B cell (primary cell): ENCODE measurements around the gene AP1M2. TPM values are rescaled to one million over a fixed set of nuclear protein-coding genes. Genes with fewer than 3 reads are reported as not detected.

ENCODE experiments used
- ATAC-seq: fragments of 200-7000 bp; cut with Tn5 transposase; one replicate; pipeline ENCODE4 v1.10.0; 2021; ENCODE audit warnings: low read depth, mild to moderate bottlenecking, moderate number of reproducible peaks, moderate library complexity
- CTCF ChIA-PET: fragments of 350-600 bp; sonication (Branson Sonifier 250); formaldehyde crosslinking; loops from one replicate; lab custom pipeline; 2021; ENCODE audit warnings: antibody characterized with exemption, inconsistent platforms; lab: Charles Lee
- POLR2A ChIA-PET: fragments of 350-600 bp; sonication (Branson Sonifier 250); formaldehyde crosslinking; loops from one replicate; lab custom pipeline; 2021; ENCODE audit warnings: antibody characterized with exemption; lab: Charles Lee
- DNase-seq: peaks from one replicate; pipeline ENCODE4 v3.0.0; 2013
- H2AFZ ChIP-seq: 2 replicates; pipeline ENCODE4 v1.6.1; 2012; ENCODE audit warnings: mild to moderate bottlenecking, low read depth, low read length; ENCODE audit not compliant: insufficient read depth, poor library complexity, severe bottlenecking
- H3K27ac ChIP-seq, 2 donors: 1 replicate in 1 of 2; 2 replicates in 1 of 2; pipeline ENCODE4 v1.5.1; 2012 to 2013; ENCODE audit warnings: low read length in 2 of 2, mild to moderate bottlenecking in 2 of 2, moderate library complexity in 1 of 2
- H3K27me3 ChIP-seq, 4 experiments: fragments of 200-600 bp in 1 of 4; sonication (generic) in 1 of 4; replicated peaks in 1 of 4; 1 replicate in 2 of 4; 2 replicates in 2 of 4; pipeline versions ENCODE4 v1.6.1 to v1.7.0; 2013 to 2016; ENCODE audit warnings: low read length in 3 of 4, mild to moderate bottlenecking in 2 of 4, mixed read lengths in 1 of 4, moderate library complexity in 1 of 4; ENCODE audit not compliant: insufficient read depth in 4 of 4, control insufficient read depth in 3 of 4; ENCODE audit errors: control extremely low read depth in 1 of 4
- H3K36me3 ChIP-seq, 2 experiments: replicated peaks in 1 of 2; 1 replicate in 1 of 2; 2 replicates in 1 of 2; pipeline versions ENCODE4 v1.6.1 to v1.7.1; 2013; ENCODE audit warnings: low read length in 1 of 2; ENCODE audit not compliant: insufficient read depth in 2 of 2, control insufficient read depth in 1 of 2; ENCODE audit errors: control extremely low read depth in 1 of 2, extremely low read depth in 1 of 2
- H3K4me1 ChIP-seq, 2 donors: fragments of 200-600 bp in 1 of 2; sonication (generic) in 1 of 2; 1 replicate in 1 of 2; 2 replicates in 1 of 2; pipeline versions ENCODE4 v1.5.1 to v1.6.1; 2013 to 2017; ENCODE audit warnings: low read length in 2 of 2; ENCODE audit not compliant: control insufficient read depth in 2 of 2, insufficient read depth in 2 of 2
- H3K4me2 ChIP-seq: replicated peaks from 2 replicates; pipeline ENCODE3; 2012; ENCODE audit warnings: mild to moderate bottlenecking, low read depth, low read length; ENCODE audit not compliant: poor library complexity, severe bottlenecking
- H3K4me3 ChIP-seq, 5 experiments: fragments of 200-600 bp in 1 of 5; sonication (generic) in 1 of 5; 1 replicate in 3 of 5; 2 replicates in 2 of 5; pipeline versions ENCODE4 v1.5.1 to v1.7.0; 2011 to 2016; ENCODE audit warnings: low read length in 4 of 5, mild to moderate bottlenecking in 4 of 5, low read depth in 2 of 5, control low read depth in 1 of 5, moderate library complexity in 1 of 5; ENCODE audit not compliant: insufficient read depth in 1 of 5; ENCODE audit errors: control extremely low read depth in 1 of 5, extremely low read depth in 1 of 5
- H3K79me2 ChIP-seq: fragments of 200-600 bp; sonication (generic); one replicate; pipeline ENCODE4 v1.6.0; 2016; ENCODE audit warnings: low read length; ENCODE audit not compliant: control insufficient read depth, insufficient read depth
- H3K9ac ChIP-seq: fragments of 200-600 bp; sonication (generic); 2 replicates; pipeline ENCODE4 v1.6.1; 2017; ENCODE audit warnings: mild to moderate bottlenecking, low read length, moderate library complexity
- H3K9me3 ChIP-seq, 3 donors: one replicate each; pipeline versions ENCODE4 v1.6.1 to v1.7.1; 2013; ENCODE audit warnings: low read length in 2 of 3; ENCODE audit not compliant: control insufficient read depth in 2 of 3, insufficient read depth in 1 of 3; ENCODE audit errors: control extremely low read depth in 1 of 3
- H4K20me1 ChIP-seq: 2 replicates; pipeline ENCODE4 v1.6.0; 2012; ENCODE audit warnings: mild to moderate bottlenecking, low read length; ENCODE audit not compliant: insufficient read depth, control insufficient read depth, poor library complexity, severe bottlenecking
- H3K27ac Mint-ChIP-seq: one replicate; pipeline ENCODE4 v1.8.0; 2021; ENCODE audit warnings: mixed read lengths
- H3K27me3 Mint-ChIP-seq: one replicate; pipeline ENCODE4 v1.8.0; 2021; ENCODE audit warnings: mixed read lengths
- H3K4me1 Mint-ChIP-seq: one replicate; pipeline ENCODE4 v1.8.0; 2021; ENCODE audit warnings: mixed read lengths
- H3K4me3 Mint-ChIP-seq: one replicate; pipeline ENCODE4 v1.8.0; 2021; ENCODE audit warnings: mixed read lengths
- H3K9me3 Mint-ChIP-seq: one replicate; pipeline ENCODE4 v1.8.0; 2022; ENCODE audit warnings: mixed read lengths; ENCODE audit not compliant: insufficient read depth
- EZH2 ChIP-seq: IDR thresholded peaks from 2 replicates; pipeline ENCODE4 v1.6.1; 2012; ENCODE audit warnings: borderline replicate concordance, low read depth, mild to moderate bottlenecking, moderate library complexity, low read length; ENCODE audit not compliant: insufficient read depth, poor library complexity, severe bottlenecking
- WGBS: methylation state at CpG from one replicate; pipeline ENCODE4 v1.1.5; 2013; ENCODE audit warnings: missing lambda C conversion rate; ENCODE audit not compliant: insufficient coverage; 5-methylcytosine and 5-hydroxymethylcytosine counted together
- intact Hi-C: fragments of 100-400 bp; cut with micrococcal nuclease; formaldehyde crosslinking; loops from one replicate; pipeline ENCODE4 v1.10.0; 2022
- polyA plus RNA-seq: library from polyadenylated mRNA; depleted of rRNA; stranded (reverse); fragments of >200 nt; gene quantifications from 2 replicates; pipeline ENCODE4 v1.2.3, GENCODE V29; 2012
- total RNA-seq, 2 donors: library from RNA; stranded (reverse); fragments of 120-200 nt in 1 of 2; gene quantifications; 1 replicate in 1 of 2; 2 replicates in 1 of 2; pipeline versions ENCODE4 v1.2.3 to v1.2.4, GENCODE V29; 2013 to 2022
- TF ChIP-seq, protein P1 (sequence below): fragments of 200-600 bp; IDR thresholded peaks from one replicate; pipeline ENCODE4 v1.8.0; 2022; ENCODE audit warnings: antibody characterized with exemption, mild to moderate bottlenecking

Gene AP1M2
- total and polyA plus RNA-seq, 2 donors (not counting 1 experiment from before 2014, with no cell fraction given), result not detected

DNA sequence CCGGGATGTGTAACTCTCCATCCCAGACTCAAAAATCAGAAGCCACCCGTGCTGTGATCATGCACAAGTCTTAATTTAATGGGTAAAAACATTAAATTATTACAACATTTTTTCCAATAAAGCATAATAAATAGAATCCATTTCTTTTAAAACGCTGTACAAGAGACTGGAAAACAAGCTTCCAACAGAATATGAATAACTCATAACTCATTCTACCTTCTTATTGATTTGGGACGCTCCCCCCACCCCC is 20.8 kb downstream of the AP1M2 start:
- Histone ChIP-seq H4K20me1 (peaks cover 39% of the 10 kb centered on the region), H3K9ac (peak overlapping the region; percentile 85), H3K27ac (peak overlapping the region; percentile 87 to 88), H3K36me3 (peaks cover 2 to 13% of the 10 kb centered on the region in 2 experiments), H3K4me3 (peak overlapping the region; percentile 92 to 99 (median 97)), H3K27me3 (no peaks in the 10 kb centered on the region), H3K4me1 (peaks cover 28 to 41% of the 10 kb centered on the region in 2 donors), H2AFZ (no peak overlapping the region), H3K4me2 (peak overlapping the region; percentile 82), H3K79me2 (peaks cover 47% of the 10 kb centered on the region), H3K9me3 (no peaks in the 10 kb centered on the region)
- ATAC-seq (no peak), DNase-seq (no peak)
- intact Hi-C loops, result loop anchor here (1.0 to 5.0 kb wide), 4 partner anchors 23 to 149 kb away; partner anchors contain the start of genes ATG4D and ILF3
- CTCF ChIA-PET, result interaction anchor here (0.8 to 12.0 kb wide), 12 partner anchors 10 to 296 kb away, joined by 3 to 102 read pairs (median 4); partner anchors contain the start of gene CDC37
- POLR2A ChIA-PET, result interaction anchor here (0.6 to 2.2 kb wide), 12 partner anchors 10 to 269 kb away, joined by 3 to 26 read pairs (median 6); partner anchors contain the start of genes ATG4D and KEAP1
- H3K4me3 Mint-ChIP-seq, result peak overlapping the region; percentile 95
- peaks cover 44% of the 10 kb centered on the region for H3K4me1 Mint-ChIP-seq
- H3K27me3 Mint-ChIP-seq, result no peaks in the 10 kb centered on the region
- 0% methylated on average over 3 of the region's 4 CpGs for WGBS
- no peaks in the 10 kb centered on the region for H3K9me3 Mint-ChIP-seq
- peak overlapping the region; percentile 96 for H3K27ac Mint-ChIP-seq
- TF ChIP-seq, protein P1, sequence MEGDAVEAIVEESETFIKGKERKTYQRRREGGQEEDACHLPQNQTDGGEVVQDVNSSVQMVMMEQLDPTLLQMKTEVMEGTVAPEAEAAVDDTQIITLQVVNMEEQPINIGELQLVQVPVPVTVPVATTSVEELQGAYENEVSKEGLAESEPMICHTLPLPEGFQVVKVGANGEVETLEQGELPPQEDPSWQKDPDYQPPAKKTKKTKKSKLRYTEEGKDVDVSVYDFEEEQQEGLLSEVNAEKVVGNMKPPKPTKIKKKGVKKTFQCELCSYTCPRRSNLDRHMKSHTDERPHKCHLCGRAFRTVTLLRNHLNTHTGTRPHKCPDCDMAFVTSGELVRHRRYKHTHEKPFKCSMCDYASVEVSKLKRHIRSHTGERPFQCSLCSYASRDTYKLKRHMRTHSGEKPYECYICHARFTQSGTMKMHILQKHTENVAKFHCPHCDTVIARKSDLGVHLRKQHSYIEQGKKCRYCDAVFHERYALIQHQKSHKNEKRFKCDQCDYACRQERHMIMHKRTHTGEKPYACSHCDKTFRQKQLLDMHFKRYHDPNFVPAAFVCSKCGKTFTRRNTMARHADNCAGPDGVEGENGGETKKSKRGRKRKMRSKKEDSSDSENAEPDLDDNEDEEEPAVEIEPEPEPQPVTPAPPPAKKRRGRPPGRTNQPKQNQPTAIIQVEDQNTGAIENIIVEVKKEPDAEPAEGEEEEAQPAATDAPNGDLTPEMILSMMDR, result no peak
- TF ChIP-seq EZH2, result no peak

GRCh38 chr19:10565567-10566407 is 21.3 kb downstream of the AP1M2 start, which contains the start of gene KRI1:
Gene KRI1, minus strand, starts transcription at chr19:10566010. Its CDS starts 11 bp downstream, at chr19:10565999.
- H3K9me3 ChIP-seq, result no peaks in the 10 kb centered on the region
- Mint-ChIP-seq H3K4me3 (peak within 1 kb of the TSS; percentile 95), H3K27me3 (no peaks in the 10 kb centered on the region), H3K4me1 (peaks cover 44% of the 10 kb centered on the region), H3K9me3 (no peaks in the 10 kb centered on the region), H3K27ac (peak within 1 kb of the TSS; percentile 96)
- under 1% methylated on average over 91 of the region's 94 CpGs for WGBS
- H3K27ac ChIP-seq, result peak within 1 kb of the TSS; percentile 87 to 88
- ChIA-PET CTCF (interaction anchor here (0.8 to 12.0 kb wide), 10 partner anchors 10 to 296 kb away, joined by 3 to 102 read pairs (median 4); partner anchors contain the start of gene CDC37), POLR2A (interaction anchor here (0.6 to 2.2 kb wide), 12 partner anchors 10 to 269 kb away, joined by 3 to 26 read pairs (median 4); partner anchors contain the start of genes ATG4D and KEAP1)
- intact Hi-C loops, result loop anchor here (1.0 to 5.0 kb wide), 5 partner anchors 11 to 148 kb away; partner anchors contain the start of genes ATG4D and ILF3
- peak within 1 kb of the TSS; percentile 82 for H3K4me2 ChIP-seq
- H3K4me1 ChIP-seq, result peaks cover 28 to 41% of the 10 kb centered on the region in 2 donors
- TF ChIP-seq, protein P1, result peak; percentile 51
- TF ChIP-seq EZH2, result no peak
- ATAC-seq, result peak; percentile 63
- H3K9ac ChIP-seq, result peak within 1 kb of the TSS; percentile 87
- H3K27me3 ChIP-seq, result no peaks in the 10 kb centered on the region
- H3K4me3 ChIP-seq, result peak within 1 kb of the TSS; percentile 92 to 99 (median 97)
- H3K36me3 ChIP-seq, result peaks cover 2 to 18% of the 10 kb centered on the region in 2 experiments
- H2AFZ ChIP-seq, result peak within 1 kb of the TSS; percentile 67
- H4K20me1 ChIP-seq, result peaks cover 44% of the 10 kb centered on the region
- H3K79me2 ChIP-seq, result peaks cover 49% of the 10 kb centered on the region
- DNase-seq, result peak; percentile 100
